Body of pancreas (tissue), 4 donors: ENCODE data around the gene CCDC90B.

ENCODE experiments used
- CTCF ChIP-seq, 7 experiments: fragments of 450-650 bp in 4 of 7; fragments of 200-600 bp in 3 of 7; sonication (generic) in 3 of 7; IDR thresholded peaks; one replicate each; pipeline ENCODE4 v1.5.1; 2016 to 2019; ENCODE audit warnings: antibody characterized with exemption in 7 of 7
- POLR2A ChIP-seq, 3 donors: fragments of 450-650 bp; IDR thresholded peaks; one replicate each; pipeline ENCODE4 v1.6.1; 2016; ENCODE audit warnings: antibody characterized with exemption in 3 of 3, mild to moderate bottlenecking in 2 of 3

GRCh38 chr11:83311701-83312100 is 25.5 kb upstream of the CCDC90B start:
- TF ChIP-seq CTCF (IDR thresholded peaks at IDR 0.05) (no peak), POLR2A (IDR thresholded peaks at IDR 0.05) (no peak)
